Esophagus muscularis mucosa (tissue), 4 donors: ENCODE data around the gene LSM3. TPM values are rescaled to one million over a fixed set of nuclear protein-coding genes. Genes with fewer than 3 reads are reported as not detected.

ENCODE experiments used
- DNase-seq: peaks from one replicate; pipeline ENCODE4 v3.0.0-alpha.2; 2017; ENCODE audit errors: extremely low spot score
- H3K27ac ChIP-seq, 4 donors: fragments of 200-600 bp; sonication (generic); replicated peaks in 1 of 4; 1 replicate in 3 of 4; 2 replicates in 1 of 4; pipeline ENCODE4 v1.5.1; 2016 to 2019; ENCODE audit warnings: mild to moderate bottlenecking in 1 of 4
- H3K27me3 ChIP-seq, 4 donors: fragments of 200-600 bp; sonication (generic); one replicate each; pipeline versions ENCODE4 v1.5.1 to v1.6.0; 2016 to 2019
- H3K36me3 ChIP-seq, 4 donors: fragments of 200-600 bp; sonication (generic); one replicate each; pipeline ENCODE4 v1.5.1; 2016 to 2019
- H3K4me1 ChIP-seq, 4 donors: fragments of 200-600 bp; sonication (generic); one replicate each; pipeline ENCODE4 v1.5.1; 2016 to 2019
- H3K4me3 ChIP-seq, 4 donors: fragments of 200-600 bp; sonication (generic); 1 replicate in 2 of 4; 2 replicates in 2 of 4; pipeline ENCODE4 v1.5.1; 2016 to 2019; ENCODE audit warnings: mild to moderate bottlenecking in 4 of 4, moderate library complexity in 1 of 4
- H3K9me3 ChIP-seq, 4 donors: fragments of 200-600 bp; sonication (generic); 1 replicate in 3 of 4; 2 replicates in 1 of 4; pipeline ENCODE4 v1.5.1; 2016 to 2019
- CTCF ChIP-seq, 3 experiments: fragments of 200-600 bp in 2 of 3; fragments of 450-650 bp in 1 of 3; sonication (generic) in 2 of 3; IDR thresholded peaks; one replicate each; pipeline ENCODE4 v1.5.1; 2017 to 2019; ENCODE audit warnings: antibody characterized with exemption in 3 of 3, mild to moderate bottlenecking in 2 of 3, moderate library complexity in 1 of 3
- EP300 ChIP-seq: sonication (generic); formaldehyde crosslinking; IDR thresholded peaks from one replicate; pipeline ENCODE4 v1.6.1; 2017; ENCODE audit warnings: antibody characterized with exemption
- POLR2A ChIP-seq: fragments of 450-650 bp; IDR thresholded peaks from one replicate; pipeline ENCODE4 v1.6.1; 2017; ENCODE audit warnings: antibody characterized with exemption, moderate library complexity, mild to moderate bottlenecking, low read depth
- POLR2AphosphoS5 ChIP-seq, 2 donors: sonication (generic); formaldehyde crosslinking; IDR thresholded peaks; one replicate each; pipeline ENCODE4 v1.6.1; 2017; ENCODE audit warnings: antibody characterized with exemption in 2 of 2
- WGBS: methylation state at CpG from one replicate; pipeline ENCODE4 v1.1.5; 2018; 5-methylcytosine and 5-hydroxymethylcytosine counted together
- intact Hi-C: fragments of 100-400 bp; cut with DNase I; formaldehyde crosslinking; loops from one replicate; pipeline ENCODE4 v1.15.1; 2023
- total RNA-seq, 4 donors: library from RNA; depleted of rRNA; stranded (reverse); fragments of >200 nt; gene quantifications; one replicate each; pipeline versions ENCODE4 v1.1.0 to v1.2.1, GENCODE V29; 2016

Gene LSM3
- total RNA-seq, 4 donors from 2014 or later: 8.0 to 12.0 (median 9.6) TPM

- intact Hi-C loops: no loop called here
- Histone ChIP-seq H3K36me3 (no peaks in the 10 kb centered on the region), H3K27me3 (peaks cover 0 to 8% (median 0%) of the 10 kb centered on the region in 4 donors), H3K27ac (no peak overlapping the region), H3K4me1 (no peaks in the 10 kb centered on the region), H3K9me3 (peaks cover 0 to 11% (median 8%) of the 10 kb centered on the region in 4 donors), H3K4me3 (no peak overlapping the region)
- DNase-seq: no peak
- TF ChIP-seq POLR2A (no peak), CTCF (IDR thresholded peaks at IDR 0.05) (no peak), EP300 (no peak), POLR2AphosphoS5 (IDR thresholded peaks at IDR 0.05) (no peak)
- WGBS: 82% methylated on average over 1 of the region's 1 CpG
These were observed 42.3 kb downstream of the LSM3 start for GRCh38 chr3:14220933-14221332.

GRCh38 chr3:14221902-14222301 is 43.3 kb downstream of the LSM3 start:
- DNase-seq: no peak
- intact Hi-C loops: no loop called here
- Histone ChIP-seq H3K27ac (no peak overlapping the region), H3K9me3 (peaks cover 0 to 11% (median 8%) of the 10 kb centered on the region in 4 donors), H3K27me3 (peaks cover 0 to 8% (median 0%) of the 10 kb centered on the region in 4 donors), H3K4me1 (no peaks in the 10 kb centered on the region), H3K4me3 (no peak overlapping the region), H3K36me3 (no peaks in the 10 kb centered on the region)
- WGBS: 89% methylated on average over 1 of the region's 1 CpG
- no peak for TF ChIP-seq EP300
- TF ChIP-seq POLR2A: no peak
- no peak for TF ChIP-seq CTCF (IDR thresholded peaks at IDR 0.05)
- no peak for TF ChIP-seq POLR2AphosphoS5 (IDR thresholded peaks at IDR 0.05)

- Histone ChIP-seq H3K4me1 (no peaks in the 10 kb centered on the region), H3K9me3 (peaks cover 0 to 11% (median 8%) of the 10 kb centered on the region in 4 donors), H3K27me3 (peaks cover 0 to 8% (median 0%) of the 10 kb centered on the region in 4 donors), H3K27ac (no peak overlapping the region), H3K36me3 (no peaks in the 10 kb centered on the region), H3K4me3 (no peak overlapping the region)
- no peak for DNase-seq
- TF ChIP-seq POLR2A (no peak), CTCF (IDR thresholded peaks at IDR 0.05) (no peak), EP300 (no peak), POLR2AphosphoS5 (IDR thresholded peaks at IDR 0.05) (no peak)
- WGBS: 46% methylated on average over 1 of the region's 1 CpG
- intact Hi-C loops: no loop called here
These were observed 43.8 kb downstream of the LSM3 start for GRCh38 chr3:14222457-14222856.

GRCh38 chr3:14222900-14223594 is 44.4 kb downstream of the LSM3 start:
- H3K4me1 ChIP-seq: no peaks in the 10 kb centered on the region
- H3K27ac ChIP-seq: no peak overlapping the region
- H3K27me3 ChIP-seq: peaks cover 0 to 8% (median 0%) of the 10 kb centered on the region in 4 donors
- H3K36me3 ChIP-seq: no peaks in the 10 kb centered on the region
- intact Hi-C loops: no loop called here
- WGBS: 52% methylated on average over 3 of the region's 3 CpGs
- no peak overlapping the region for H3K4me3 ChIP-seq
- TF ChIP-seq CTCF (IDR thresholded peaks at IDR 0.05): no peak
- no peak for TF ChIP-seq EP300
- TF ChIP-seq POLR2AphosphoS5 (IDR thresholded peaks at IDR 0.05): no peak
- TF ChIP-seq POLR2A: no peak
- DNase-seq: no peak
- peaks cover 0 to 11% (median 8%) of the 10 kb centered on the region in 4 donors for H3K9me3 ChIP-seq
